ENCODE data around the gene NPPA. TPM values are rescaled to one million over a fixed set of nuclear protein-coding genes. Genes with fewer than 3 reads are reported as not detected.
A peak's percentile ranks its signal among the peaks of the same experiment; 100 is the strongest.

NPPA gene
- total and polyA plus RNA-seq, 9 of the 15 experiments (the other 6 are each of a cell fraction or from before 2014, with no cell fraction given), result not detected

DNA sequence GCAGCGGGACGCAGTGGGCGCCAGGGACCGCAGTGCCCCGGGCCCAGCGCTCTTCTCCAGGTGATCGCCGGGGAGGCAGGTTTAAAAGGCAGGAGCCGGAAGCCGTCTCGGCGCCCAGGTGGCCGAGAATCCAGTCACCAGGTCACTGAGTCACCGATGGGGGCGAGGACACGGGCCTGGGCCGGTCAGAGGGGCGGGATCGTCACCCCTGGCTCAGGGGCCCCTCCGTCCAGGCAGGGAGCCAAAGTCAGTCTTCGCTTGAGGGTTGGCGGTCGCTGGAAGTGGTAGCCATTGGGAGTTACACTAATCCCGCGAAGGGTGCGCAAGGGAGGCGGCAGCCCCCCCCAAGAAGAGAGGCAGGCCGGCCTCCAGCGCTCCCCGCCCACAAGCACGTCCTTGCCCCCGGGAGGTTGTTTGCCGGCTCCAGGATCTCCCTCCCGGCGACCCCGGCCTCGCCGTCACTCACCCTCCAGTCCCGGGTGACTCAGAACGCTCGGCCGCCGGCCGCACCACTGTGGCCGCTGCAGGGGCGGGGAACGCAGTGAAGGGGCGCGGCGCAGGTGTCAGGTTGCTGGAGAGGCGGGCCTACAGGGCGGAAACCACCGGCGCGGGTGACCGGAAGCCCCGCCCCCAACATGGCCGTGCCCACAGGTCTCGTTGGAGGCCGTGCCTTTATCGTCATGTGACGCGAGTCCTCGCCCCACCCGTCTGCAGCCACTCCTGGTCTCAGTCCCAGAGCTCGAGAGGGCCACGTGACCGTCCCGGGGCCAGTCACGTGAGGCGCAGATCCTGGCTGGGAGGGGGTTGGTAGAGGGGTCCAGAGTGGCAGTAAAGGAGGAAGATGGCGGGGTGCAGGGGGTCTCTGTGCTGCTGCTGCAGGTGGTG, 41.9 kb downstream of the NPPA start, which contains the start of the genes CLCN6 and MTHFR (continued):
- TF ChIP-seq, protein P1, sequence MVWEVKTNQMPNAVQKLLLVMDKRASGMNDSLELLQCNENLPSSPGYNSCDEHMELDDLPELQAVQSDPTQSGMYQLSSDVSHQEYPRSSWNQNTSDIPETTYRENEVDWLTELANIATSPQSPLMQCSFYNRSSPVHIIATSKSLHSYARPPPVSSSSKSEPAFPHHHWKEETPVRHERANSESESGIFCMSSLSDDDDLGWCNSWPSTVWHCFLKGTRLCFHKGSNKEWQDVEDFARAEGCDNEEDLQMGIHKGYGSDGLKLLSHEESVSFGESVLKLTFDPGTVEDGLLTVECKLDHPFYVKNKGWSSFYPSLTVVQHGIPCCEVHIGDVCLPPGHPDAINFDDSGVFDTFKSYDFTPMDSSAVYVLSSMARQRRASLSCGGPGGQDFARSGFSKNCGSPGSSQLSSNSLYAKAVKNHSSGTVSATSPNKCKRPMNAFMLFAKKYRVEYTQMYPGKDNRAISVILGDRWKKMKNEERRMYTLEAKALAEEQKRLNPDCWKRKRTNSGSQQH (CRISPR knock-in tag; IDR thresholded peaks at IDR 0.05), result no peak; the same call in 1 of the 2 replicates
- TF ChIP-seq TFE3 (CRISPR knock-in tag; IDR thresholded peaks at IDR 0.05), result peak; percentile 100
- no peak for TF ChIP-seq ZNF584 (CRISPR knock-in tag; IDR thresholded peaks at IDR 0.05; ENCODE audit: low read depth)
- peak; percentile 94 for TF ChIP-seq CHD1 (IDR thresholded peaks at IDR 0.05; ENCODE audit: low read length)
- TF ChIP-seq, protein P2, sequence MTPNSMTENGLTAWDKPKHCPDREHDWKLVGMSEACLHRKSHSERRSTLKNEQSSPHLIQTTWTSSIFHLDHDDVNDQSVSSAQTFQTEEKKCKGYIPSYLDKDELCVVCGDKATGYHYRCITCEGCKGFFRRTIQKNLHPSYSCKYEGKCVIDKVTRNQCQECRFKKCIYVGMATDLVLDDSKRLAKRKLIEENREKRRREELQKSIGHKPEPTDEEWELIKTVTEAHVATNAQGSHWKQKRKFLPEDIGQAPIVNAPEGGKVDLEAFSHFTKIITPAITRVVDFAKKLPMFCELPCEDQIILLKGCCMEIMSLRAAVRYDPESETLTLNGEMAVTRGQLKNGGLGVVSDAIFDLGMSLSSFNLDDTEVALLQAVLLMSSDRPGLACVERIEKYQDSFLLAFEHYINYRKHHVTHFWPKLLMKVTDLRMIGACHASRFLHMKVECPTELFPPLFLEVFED (CRISPR knock-in tag; conservative IDR thresholded peaks at IDR 0.05), result peak; percentile 82; the same call in 1 of the 2 replicates
- TF ChIP-seq ZNF282 (CRISPR knock-in tag; IDR thresholded peaks at IDR 0.05), result 0 out of 2 replicates have a peak, but pooled peaks have one; percentile 23
- TF ChIP-seq NRF1 (conservative IDR thresholded peaks at IDR 0.05 in 1 of 2, IDR thresholded peaks at IDR 0.05 in 1 of 2), result peak; percentile 91 to 92
- TF ChIP-seq, protein P3, sequence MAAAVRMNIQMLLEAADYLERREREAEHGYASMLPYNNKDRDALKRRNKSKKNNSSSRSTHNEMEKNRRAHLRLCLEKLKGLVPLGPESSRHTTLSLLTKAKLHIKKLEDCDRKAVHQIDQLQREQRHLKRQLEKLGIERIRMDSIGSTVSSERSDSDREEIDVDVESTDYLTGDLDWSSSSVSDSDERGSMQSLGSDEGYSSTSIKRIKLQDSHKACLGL (CRISPR knock-in tag; IDR thresholded peaks at IDR 0.05; ENCODE audit: borderline replicate concordance, poor library complexity, severe bottlenecking), result peak; percentile 55
- TF ChIP-seq ZBTB2 (IDR thresholded peaks at IDR 0.05), result peak; percentile 68; the same call in 1 of the 2 replicates
- TF ChIP-seq MNT (conservative IDR thresholded peaks at IDR 0.05), result no peak
- TF ChIP-seq MTA3 (IDR thresholded peaks at IDR 0.05; ENCODE audit: borderline replicate concordance), result peak; percentile 89
- peak; percentile 40 for TF ChIP-seq BRD9 (IDR thresholded peaks at IDR 0.05; ENCODE audit: low read depth, partially characterized antibody)
- TF ChIP-seq RAD51 (IDR thresholded peaks at IDR 0.05; ENCODE audit: borderline replicate concordance, low read depth), result peak; percentile 100
- TF ChIP-seq MEIS2 (IDR thresholded peaks at IDR 0.05; ENCODE audit: partially characterized antibody), result peak; percentile 83
- no peak for TF ChIP-seq PCBP2 (IDR thresholded peaks at IDR 0.05; ENCODE audit: low read depth, low read length, poor library complexity, severe bottlenecking)
- 0 out of 2 replicates have a peak, but pooled peaks have one; percentile 2 for TF ChIP-seq ZNF316 (IDR thresholded peaks at IDR 0.05)
- TF ChIP-seq DDX20 (tag; IDR thresholded peaks at IDR 0.05; ENCODE audit: low read depth), result no peak
- TF ChIP-seq ZNF24 (IDR thresholded peaks at IDR 0.05), result peak; percentile 48; the same call in 1 of the 2 replicates

All from K562 (cell line).